Bladder microvascular endothelial cell (primary cell): ENCODE results near the gene ALG3. TPM values are rescaled to one million over a fixed set of nuclear protein-coding genes. Genes with fewer than 3 reads are reported as not detected.

ENCODE experiments used
- total RNA-seq: library from RNA; depleted of rRNA; stranded (reverse); fragments of >200 nt; gene quantifications from 2 replicates; pipeline ENCODE4 v1.2.3, GENCODE V29; 2014

Gene ALG3
- 14.6 and 43.5 TPM in 2 replicates for total RNA-seq

DNA sequence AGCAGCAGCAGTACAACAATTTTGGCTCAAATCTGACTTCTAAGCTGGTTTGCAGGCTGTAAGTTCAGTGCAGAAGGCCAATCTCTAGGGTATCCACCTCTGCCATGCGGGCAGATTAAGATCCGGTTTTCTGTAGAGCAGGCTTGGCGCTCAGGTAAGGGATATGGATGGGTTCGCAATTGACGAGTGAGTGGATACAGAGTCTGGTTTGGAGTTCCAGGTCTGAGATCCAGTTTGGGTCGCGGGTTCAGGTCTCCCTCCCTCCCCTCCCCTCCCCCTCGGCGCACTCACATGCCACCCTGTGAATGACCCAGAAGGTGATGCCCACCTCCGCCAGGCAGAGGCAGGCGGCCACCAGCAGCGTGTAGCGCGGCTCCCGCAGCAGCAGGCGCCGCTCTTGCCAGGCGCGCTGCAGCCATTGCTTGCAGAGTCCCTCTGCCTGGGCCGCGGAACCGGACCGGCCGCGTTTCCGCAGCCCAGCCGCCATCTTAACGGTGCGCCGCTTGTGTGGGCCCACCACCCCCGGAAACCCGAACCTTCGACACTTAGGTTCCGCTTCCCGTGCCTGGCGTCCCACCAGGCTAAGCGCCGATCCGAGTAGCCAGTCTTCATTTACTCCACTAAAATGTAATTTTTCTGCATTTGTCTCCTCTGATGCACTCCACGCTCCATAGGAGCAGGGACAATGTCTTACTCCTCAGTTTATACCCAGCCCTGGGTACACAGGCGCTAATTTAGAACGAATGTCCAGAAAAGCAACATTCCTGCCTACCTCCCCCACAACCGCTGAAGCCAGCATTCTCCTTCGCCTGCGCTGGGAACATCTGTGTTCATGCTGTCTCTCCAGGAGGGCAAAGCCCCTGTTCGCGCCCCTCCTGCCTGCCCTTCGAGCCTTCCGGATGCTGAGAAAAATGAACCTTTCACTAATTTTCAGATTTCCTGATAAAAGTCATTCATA lies at the start of gene ALG3:
TSS of gene ALG3 (minus strand) at position 509 of the 958 bp plus-strand sequence. CDS start at position 487, 22 bp downstream.

DNA sequence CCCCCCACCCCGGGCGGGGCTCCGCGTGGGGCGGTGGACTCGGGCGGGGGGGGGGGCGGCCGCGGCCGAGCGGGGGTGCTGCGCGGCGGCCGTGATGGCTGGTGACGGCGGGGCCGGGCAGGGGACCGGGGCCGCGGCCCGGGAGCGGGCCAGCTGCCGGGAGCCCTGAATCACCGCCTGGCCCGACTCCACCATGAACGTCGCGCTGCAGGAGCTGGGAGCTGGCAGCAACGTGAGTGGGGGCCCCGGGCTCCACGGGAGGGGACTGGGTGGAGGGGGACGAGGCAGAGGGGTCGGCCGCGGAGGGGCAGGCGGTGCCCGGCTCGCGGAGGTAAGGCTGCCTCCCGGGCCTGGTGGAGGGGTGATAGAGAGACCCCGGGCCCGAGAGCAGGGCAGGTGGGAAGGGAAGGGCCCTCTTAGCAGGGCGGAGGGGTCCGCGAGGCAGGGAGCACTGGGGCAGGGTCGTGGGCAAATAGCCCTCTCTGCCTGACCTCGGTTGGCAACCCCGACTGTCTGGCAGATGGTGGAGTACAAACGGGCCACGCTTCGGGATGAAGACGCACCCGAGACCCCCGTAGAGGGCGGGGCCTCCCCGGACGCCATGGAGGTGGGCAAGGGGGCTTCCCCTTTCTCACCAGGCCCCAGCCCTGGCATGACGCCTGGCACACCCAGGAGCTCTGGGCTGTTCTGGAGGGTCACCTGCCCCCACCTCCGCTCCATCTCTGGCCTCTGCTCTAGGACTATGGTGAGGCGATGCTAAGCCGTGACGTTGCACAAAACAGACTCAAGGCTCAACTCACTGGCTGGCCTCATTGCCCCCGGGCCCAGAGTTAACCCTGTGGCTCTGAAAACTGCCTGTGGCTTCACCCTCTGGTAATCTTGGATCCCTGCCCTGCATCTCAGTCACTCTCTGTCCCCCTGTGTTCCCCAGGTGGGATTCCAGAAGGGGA lies 27.5 kb upstream of the ALG3 start, which contains the start of gene ECE2:
TSS of gene ECE2 (plus strand) at position 62 of the 950 bp plus-strand sequence. CDS start at position 194, 132 bp downstream.

DNA sequence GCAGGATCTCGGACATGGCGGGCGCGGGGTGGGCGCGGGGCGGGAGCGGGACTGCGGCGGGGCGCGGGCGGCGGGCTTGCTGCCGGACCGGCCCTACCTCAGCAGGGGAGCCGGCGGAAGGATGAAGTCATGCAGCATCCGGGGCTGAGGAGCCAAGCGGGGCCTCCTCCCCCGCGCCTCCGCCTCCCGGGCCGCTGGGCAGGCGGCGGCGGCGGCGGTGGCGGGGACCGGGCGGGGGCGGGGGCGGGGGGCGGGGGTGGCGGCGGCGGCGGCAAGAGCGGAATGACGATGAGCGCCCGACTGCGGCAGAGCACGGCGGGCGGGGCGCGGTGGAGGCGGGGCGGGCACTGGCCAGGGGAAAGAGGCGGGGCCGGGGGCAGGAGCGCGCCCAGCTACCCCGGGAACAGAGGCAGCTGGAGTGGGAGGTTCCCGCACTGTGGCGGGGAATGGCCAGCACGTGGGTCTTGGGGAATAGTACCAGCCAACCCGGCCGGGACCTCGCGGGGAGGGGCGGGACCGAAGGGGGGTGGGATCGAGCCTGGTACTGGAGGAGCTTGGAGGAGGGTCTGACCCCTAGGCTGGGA lies 12.6 kb upstream of the ALG3 start, which contains the start of gene CAMK2N2:
TSS of gene CAMK2N2 (minus strand) at position 284 of the 584 bp plus-strand sequence. CDS start at position 16, 268 bp downstream.

DNA sequence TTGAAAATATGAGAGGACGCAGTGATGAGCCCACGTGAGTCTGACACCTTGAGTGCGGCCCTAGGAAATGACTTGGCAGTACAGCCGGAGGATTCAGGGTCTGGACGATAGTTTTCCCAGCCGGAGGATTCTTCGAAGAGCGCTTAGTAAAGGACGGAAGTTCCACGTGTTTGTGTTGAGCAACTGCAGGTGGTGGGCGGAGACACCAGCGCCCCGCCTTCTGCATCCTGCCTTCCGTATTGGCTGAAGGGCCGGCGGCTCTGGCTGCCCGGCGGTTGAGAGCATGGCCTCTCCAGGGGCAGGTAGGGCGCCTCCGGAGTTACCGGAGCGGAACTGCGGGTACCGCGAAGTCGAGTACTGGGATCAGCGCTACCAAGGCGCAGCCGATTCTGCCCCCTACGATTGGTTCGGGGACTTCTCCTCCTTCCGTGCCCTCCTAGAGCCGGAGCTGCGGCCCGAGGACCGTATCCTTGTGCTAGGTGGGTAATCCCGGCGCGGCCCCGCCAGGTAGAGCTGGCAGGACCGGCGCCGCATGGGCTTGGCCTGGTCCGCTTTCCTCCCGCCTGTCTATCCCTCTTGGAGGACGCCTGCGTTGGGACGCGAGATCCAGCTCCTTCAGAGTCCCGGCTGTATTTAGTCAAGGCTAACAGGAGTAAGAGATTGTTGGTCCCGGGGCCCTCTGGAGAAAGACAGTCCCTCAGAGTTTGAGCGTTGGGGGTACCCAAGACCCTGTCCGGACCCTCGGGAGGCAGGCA lies 827 bp upstream of the ALG3 start, which contains the start of gene EEF1AKMT4:
TSS of gene EEF1AKMT4 (plus strand) at position 261 of the 755 bp plus-strand sequence. CDS start at position 284, 23 bp downstream.

DNA sequence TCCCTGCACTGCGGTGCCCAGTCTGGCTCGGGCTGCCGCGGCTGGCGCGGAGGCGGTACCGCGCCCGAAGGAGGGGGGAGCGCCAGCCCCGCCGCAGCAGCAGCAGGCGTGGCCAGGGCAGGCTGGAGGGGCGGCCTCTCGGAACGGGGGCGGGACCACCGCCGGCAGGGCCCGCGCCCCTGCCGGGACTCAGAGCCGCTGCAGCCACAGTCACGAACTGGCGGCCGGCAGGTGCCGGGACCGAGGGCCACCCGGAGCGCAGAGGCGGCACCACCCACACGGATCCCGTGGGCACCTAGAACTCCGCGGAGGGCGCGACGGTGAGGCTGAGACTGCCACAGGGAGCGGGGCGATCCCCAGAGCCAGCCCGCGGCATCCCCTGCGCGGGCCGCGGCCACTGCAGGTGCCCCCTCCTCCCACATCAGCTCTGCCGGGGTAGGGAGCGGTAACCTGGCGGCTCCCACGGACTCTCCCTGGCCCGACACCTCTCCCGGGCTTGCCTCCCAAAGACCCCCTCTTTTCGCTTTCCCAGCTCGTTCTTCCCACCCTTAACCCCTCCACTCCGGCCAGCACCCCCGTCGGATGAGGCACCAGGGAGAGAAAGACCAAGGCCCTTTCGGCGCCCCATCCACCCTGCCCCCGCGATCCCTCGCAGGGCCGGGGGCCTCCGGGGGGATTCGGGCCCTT lies 19.2 kb downstream of the ALG3 start, which contains the start of gene VWA5B2:
TSS of gene VWA5B2 (plus strand) at position 192 of the 687 bp plus-strand sequence. CDS start 944 bp downstream, outside the sequence.

Other genes starting within 250 kb of the ALG3 start
- gene ABCC5, start 231.1 kb downstream of the ALG3 start, total RNA-seq: 7.9 and 17.1 TPM in 2 replicates
- not detected in 2 replicates for gene HTR3D, start 217.2 kb downstream of the ALG3 start, total RNA-seq
- not detected in 2 replicates for gene HTR3C, start 195.9 kb downstream of the ALG3 start, total RNA-seq
- gene HTR3E, start 151.9 kb downstream of the ALG3 start, total RNA-seq: not detected in 2 replicates
- 31.7 and 50.0 TPM in 2 replicates for gene EIF2B5, start 113.6 kb downstream of the ALG3 start, total RNA-seq
- 15.9 and 28.8 TPM in 2 replicates for gene DVL3, start 93.6 kb downstream of the ALG3 start, total RNA-seq
- 396 and 554 TPM in 2 replicates for gene AP2M1, start 74.1 kb downstream of the ALG3 start, total RNA-seq
- 38.5 and 54.1 TPM in 2 replicates for gene ABCF3, start 62.8 kb downstream of the ALG3 start, total RNA-seq
- 0.13 TPM in 1 of 2 replicates, not detected in the other for gene VWA5B2, start 19.4 kb downstream of the ALG3 start, total RNA-seq
- 3.2 and 3.4 TPM in 2 replicates for gene EEF1AKMT4, start 710 bp upstream of the ALG3 start, total RNA-seq
- 0.13 TPM in 1 of 2 replicates, not detected in the other for gene CAMK2N2, start 12.6 kb upstream of the ALG3 start, total RNA-seq
- gene ECE2, start 27.1 kb upstream of the ALG3 start, total RNA-seq: not detected in 2 replicates
- gene PSMD2, start 50.3 kb upstream of the ALG3 start, total RNA-seq: 371 and 561 TPM in 2 replicates
- gene EIF4G1, start 65.6 kb upstream of the ALG3 start, total RNA-seq: 301 and 661 TPM in 2 replicates
- 16.4 and 43.0 TPM in 2 replicates for gene FAM131A, start 88.6 kb upstream of the ALG3 start, total RNA-seq
- 1.3 and 2.6 TPM in 2 replicates for gene CLCN2, start 112.6 kb upstream of the ALG3 start, total RNA-seq
- gene POLR2H, start 112.7 kb upstream of the ALG3 start, total RNA-seq: 74.5 and 97.8 TPM in 2 replicates
- gene THPO, start 129.2 kb upstream of the ALG3 start, total RNA-seq: not detected in 2 replicates
- 0.16 and 0.69 TPM in 2 replicates for gene CHRD, start 131.1 kb upstream of the ALG3 start, total RNA-seq